CD4-positive, alpha-beta T cell treated with Interferon alpha-2 for 1 hour (primary cell): ENCODE measurements around the gene ADAMTS10.
"Not testable (repeated sequence)": the region's sequence is repeated elsewhere in the genome, so short reads cannot be mapped to it uniquely, and the experiment has no call there.

Experiments used
- DNase-seq, 2 donors: peaks; one replicate each; pipeline ENCODE4 v3.0.0-alpha.2; 2020 to 2022

Gene ADAMTS10

GRCh38 chr19:8557642-8558238, 52.8 kb downstream of the ADAMTS10 start:
- no peak for DNase-seq

GRCh38 chr19:8553729-8554128, 56.8 kb downstream of the ADAMTS10 start:
- not testable (repeated sequence) for DNase-seq

DNA sequence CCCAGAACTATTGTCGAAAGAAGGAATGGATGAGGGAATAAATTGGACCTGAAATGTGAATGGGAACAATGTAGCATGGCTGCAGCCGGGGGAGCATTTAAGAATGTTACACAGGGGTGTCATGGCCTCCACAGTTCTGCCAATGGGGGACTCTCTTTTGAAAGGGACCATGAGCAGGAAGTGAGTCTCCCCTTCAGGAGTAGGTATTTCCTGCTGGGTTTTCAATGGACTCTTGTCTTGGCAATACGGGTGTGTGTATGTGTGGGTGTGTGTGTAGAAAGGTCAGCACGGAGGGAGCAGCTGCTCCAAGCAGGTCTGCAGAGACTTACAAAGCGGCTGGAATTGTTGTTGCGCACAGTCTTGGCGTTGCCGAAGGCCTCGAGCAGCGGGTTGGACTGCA, 57.7 kb downstream of the ADAMTS10 start:
- no peak for DNase-seq

DNA sequence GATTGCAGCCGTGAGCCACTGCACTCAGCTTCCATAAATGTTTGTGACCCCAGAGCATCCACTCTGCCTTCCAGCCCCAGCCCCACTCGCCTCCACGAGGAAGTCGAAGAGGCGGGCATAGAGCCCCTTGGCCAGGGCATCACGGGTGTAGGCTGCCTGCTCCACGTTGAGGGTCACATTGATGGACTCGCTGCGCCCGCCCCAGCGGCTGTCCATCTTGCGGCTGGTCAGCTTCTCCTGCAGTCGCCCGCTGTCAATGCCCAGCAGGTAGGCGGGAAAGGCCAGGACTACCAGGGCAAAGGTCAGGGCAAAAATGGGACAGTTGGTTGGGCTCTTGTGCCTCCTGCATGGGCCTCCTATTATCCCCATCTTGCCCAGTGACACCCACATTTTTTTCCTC, 60.4 kb downstream of the ADAMTS10 start:
- no peak for DNase-seq

DNA sequence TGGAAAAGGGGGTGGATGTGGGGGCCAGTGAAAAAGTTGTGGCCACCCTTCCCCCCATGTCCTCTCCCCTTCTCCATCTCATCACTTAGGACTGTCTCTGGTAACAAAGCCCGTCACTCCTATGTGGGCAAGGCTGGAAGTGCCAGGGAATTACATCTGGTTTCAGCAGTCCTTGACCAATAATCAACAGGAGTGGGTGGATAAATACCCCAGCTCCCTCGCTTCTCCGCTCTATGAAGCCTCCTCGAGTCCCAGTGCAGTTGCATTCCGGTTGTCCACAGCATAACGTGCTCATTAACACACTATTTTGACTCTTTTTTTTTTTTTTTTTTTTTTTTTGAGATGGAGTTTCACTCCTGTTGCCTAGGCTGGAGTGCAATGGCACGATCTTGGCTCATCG, 64.8 kb downstream of the ADAMTS10 start:
- DNase-seq, result no peak

GRCh38 chr19:8544168-8544567, 66.3 kb downstream of the ADAMTS10 start:
- no peak for DNase-seq

- DNase-seq, result no peak
Observed at GRCh38 chr19:8539621-8540149, 70.8 kb downstream of the ADAMTS10 start.

GRCh38 chr19:8537099-8537498, 73.4 kb downstream of the ADAMTS10 start:
- no peak for DNase-seq

- no peak for DNase-seq
Observed at GRCh38 chr19:8536282-8536681, 74.2 kb downstream of the ADAMTS10 start.

DNA sequence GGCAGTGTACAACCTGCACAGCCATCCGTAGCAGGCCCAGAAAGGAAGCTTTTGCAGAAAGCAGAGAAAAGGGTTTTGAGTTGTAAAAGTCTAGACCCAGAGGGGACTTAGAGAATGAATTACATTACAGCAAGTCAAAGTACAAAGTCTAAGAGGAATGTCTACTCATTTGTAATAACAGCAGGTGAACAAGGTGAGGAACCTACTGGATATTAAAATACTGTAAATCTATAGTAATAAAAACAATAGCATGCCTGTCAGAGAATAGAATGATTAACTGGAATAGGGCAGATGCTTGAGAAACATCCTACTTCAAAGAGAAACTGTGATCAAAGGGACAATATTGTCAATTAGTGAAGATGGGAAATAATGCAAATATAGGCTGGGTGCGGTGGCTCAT, 78.3 kb downstream of the ADAMTS10 start:
- no peak for DNase-seq

GRCh38 chr19:8531470-8531869, 79.0 kb downstream of the ADAMTS10 start:
- no peak for DNase-seq
